HUDEP-2 (cell line): ENCODE measurements around the gene MORF4L2.
"Not testable (repeated sequence)": the region's sequence is repeated elsewhere in the genome, so short reads cannot be mapped to it uniquely, and the experiment has no call there.

Experiments
- DNase-seq, 76 experiments: peaks; one replicate each; lab custom pipeline; 2025; ENCODE audit not compliant: unreplicated experiment in 76 of 76; lab: John Stamatoyannopoulos, UW

MORF4L2 gene

GRCh38 chrX:103638479-103639346, 47.8 kb downstream of the MORF4L2 start:
- DNase-seq: not testable (repeated sequence)

DNA sequence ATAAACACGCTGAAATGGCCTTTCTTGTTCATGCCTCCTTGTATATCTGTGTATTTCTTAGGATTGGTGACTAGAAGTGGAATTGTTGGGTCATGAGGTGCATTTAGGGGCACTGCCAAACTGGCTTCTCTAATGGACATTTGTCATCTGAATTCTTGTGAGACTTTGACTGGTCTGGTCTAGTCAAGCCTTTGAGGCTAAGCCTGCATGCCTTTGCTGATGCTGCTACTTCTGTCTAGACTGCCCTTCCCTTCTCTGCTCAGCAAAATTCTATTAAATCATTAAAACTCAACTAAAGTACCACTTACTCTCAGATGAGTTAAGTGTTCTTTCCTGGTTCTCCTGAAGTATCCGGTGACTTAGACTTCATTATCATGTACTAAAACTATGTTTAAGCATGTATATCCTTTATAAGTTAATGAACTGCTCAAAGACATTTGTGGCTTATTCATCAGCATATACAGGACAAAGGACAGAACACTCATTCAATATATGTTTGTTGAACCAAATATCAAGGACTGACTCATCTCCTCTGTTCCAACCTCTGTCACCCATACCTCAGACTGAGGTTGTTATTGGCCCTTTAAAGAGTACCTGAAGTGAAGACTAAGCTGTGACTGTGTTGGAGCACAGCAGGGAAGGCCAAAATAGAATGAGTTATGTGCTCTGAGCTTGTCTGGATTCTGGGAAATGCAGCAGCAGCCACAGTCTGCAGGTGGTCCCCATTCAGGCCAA, 48.7 kb downstream of the MORF4L2 start:
- no peak for DNase-seq

GRCh38 chrX:103635436-103635835, 51.1 kb downstream of the MORF4L2 start:
- no peak for DNase-seq

DNA sequence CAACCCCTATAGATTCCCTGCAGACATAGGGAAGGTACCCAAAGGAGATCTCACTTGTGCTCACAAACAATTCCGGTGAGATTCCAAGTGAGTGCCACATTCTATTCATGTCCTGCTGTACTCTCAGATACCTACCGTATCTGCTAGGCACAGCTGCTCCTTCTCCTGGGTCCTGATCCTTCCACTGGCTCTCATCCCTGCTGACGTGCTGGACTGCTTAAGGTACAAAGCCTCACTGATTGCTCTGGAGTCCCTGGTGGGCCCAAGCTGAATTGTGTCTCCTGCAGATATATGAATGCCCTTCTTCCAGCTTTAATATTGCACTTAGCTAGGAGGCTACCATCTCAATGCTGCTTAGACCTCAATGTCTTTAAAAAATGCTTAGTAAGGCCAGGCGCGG, 55.4 kb downstream of the MORF4L2 start:
- no peak for DNase-seq

- no peak for DNase-seq
Measured at GRCh38 chrX:103630171-103630511, 56.4 kb downstream of the MORF4L2 start.

GRCh38 chrX:103629318-103630170, 57.0 kb downstream of the MORF4L2 start:
- peak in 40 of 76 experiments; percentile 0 to 35 (median 10) for DNase-seq

DNA sequence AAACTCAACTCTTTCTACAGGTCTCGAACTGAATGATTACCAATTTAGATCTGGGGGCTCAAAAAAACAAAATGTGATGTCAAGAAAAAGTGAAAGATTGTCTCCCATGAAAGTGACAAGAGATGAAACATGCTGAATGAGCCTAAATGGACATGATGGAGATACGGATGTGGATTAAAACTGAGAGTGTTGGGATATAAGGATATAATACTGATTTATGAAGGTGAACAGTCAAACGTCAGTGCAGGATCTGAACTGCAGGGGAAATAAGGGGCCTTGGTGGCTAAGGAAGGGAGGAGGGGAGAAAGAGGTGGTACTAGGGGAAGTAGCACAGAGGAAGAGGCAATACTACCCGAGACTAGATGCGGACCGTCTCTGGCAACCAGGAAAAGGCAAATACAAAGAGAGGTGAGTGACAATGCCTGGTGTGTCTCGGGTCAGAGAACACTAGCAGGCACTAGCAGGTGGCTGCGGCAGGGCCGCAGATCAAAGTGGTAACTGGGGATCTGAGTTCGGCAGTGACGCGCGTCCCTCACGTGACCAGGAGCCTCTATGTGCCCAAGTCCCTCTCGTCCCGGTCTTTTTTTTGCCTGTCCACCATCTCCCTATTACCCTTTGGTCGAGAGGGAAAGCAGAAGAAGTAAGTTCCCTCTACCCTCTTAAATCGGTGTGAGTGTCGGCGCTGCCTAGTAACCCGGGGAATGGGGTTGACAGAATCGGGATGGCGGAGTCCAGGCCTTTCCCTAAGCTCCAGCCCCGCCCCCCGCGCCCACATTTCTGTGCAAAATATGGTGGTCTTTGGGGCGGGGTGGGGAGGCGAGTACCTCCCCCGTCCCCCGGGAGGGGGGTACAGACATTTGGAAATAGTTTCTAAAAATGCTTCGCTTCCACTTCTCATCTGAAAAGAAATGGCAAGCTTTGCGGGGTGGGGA, 57.8 kb downstream of the MORF4L2 start, which contains the start of gene TCEAL1:
TSS of gene TCEAL1 (plus strand) at position 590 of the 932 bp plus-strand sequence. CDS start 942 bp downstream, outside the sequence.
- DNase-seq: peak in 40 of 76 experiments; percentile 0 to 39 (median 6)

DNA sequence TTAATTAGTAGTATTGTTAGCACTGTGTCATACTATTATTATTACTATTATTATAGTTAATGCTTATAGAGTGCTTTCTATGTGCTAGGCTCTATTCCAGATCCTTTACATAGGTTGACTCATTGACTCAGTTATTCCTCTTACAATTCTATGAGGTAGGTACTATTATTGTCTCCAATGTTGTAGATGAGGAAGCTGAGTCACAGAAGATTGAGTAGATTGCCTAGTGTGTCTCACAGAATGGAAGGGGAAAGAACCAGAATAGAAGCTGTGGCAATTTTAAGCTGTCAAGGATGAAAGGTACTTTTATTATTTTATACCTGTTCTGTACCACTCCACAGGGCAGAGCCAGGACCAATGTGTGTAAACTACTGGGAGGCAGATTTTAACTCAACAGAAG, 59.6 kb downstream of the MORF4L2 start:
- no peak for DNase-seq
